Lower leg skin (tissue), 4 donors: ENCODE measurements around the gene KDM4B. TPM values are rescaled to one million over a fixed set of nuclear protein-coding genes. Genes with fewer than 3 reads are reported as not detected.

Experiments
- DNase-seq, 2 donors: peaks; one replicate each; pipeline ENCODE4 v3.0.0-alpha.2; 2019; ENCODE audit warnings: low spot score in 2 of 2
- H3K4me3 ChIP-seq: fragments of 200-600 bp; sonication (generic); 2 replicates; pipeline ENCODE4 v1.5.1; 2017; ENCODE audit warnings: mild to moderate bottlenecking, low read depth; ENCODE audit not compliant: poor library complexity, severe bottlenecking
- CTCF ChIP-seq, 3 donors: fragments of 450-650 bp; IDR thresholded peaks; one replicate each; pipeline ENCODE4 v1.5.1; 2016; ENCODE audit warnings: antibody characterized with exemption in 3 of 3, mild to moderate bottlenecking in 3 of 3, moderate library complexity in 2 of 3
- POLR2A ChIP-seq, 2 donors: fragments of 450-650 bp; IDR thresholded peaks; one replicate each; pipeline ENCODE4 v1.6.1; 2016 to 2017; ENCODE audit warnings: antibody characterized with exemption in 2 of 2, mild to moderate bottlenecking in 1 of 2, moderate library complexity in 1 of 2
- WGBS, 2 donors: methylation state at CpG; one replicate each; pipeline ENCODE4 v1.1.5; 2018; 5-methylcytosine and 5-hydroxymethylcytosine counted together
- intact Hi-C: fragments of 100-400 bp; cut with DNase I; formaldehyde crosslinking; loops from one replicate; pipeline ENCODE4 v1.15.0; 2023; ENCODE audit warnings: low total_unique reads
- total RNA-seq, 4 donors: library from RNA; depleted of rRNA; stranded (reverse); fragments of >200 nt; gene quantifications; one replicate each; pipeline ENCODE4 v1.1.0, GENCODE V29; 2016

KDM4B gene
- total RNA-seq, 4 donors from 2014 or later = 40.1 to 71.4 (median 51.3) TPM

DNA sequence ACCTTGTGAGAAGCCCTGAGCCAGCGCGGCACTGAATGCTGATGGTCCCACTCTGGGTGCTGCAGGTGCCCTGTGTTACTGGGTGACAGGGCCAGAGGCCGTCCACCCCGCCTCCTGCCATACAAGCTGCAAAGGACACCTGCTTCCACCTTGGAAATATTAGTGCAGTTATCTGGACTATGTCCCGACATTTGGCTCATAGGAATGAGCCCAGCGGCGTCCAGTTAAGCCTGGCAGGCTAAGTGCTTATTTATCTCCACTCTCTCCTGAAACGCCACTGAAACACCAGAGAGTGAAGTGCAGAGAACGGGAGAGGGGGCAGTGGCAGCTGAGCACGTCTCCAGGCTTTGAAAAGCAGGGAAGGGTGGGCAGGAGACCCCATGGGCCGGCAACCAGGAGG, 145.8 kb downstream of the KDM4B start:
- H3K4me3 ChIP-seq = no peak overlapping the region
- TF ChIP-seq CTCF (IDR thresholded peaks at IDR 0.05) (no peak), POLR2A (IDR thresholded peaks at IDR 0.05) (no peak)
- 87 to 89% methylated on average over 11 of the region's 11 CpGs for WGBS, 2 donors
- DNase-seq = no peak
- intact Hi-C loops = no loop called here

GRCh38 chr19:5115351-5115750, 146.4 kb downstream of the KDM4B start:
- intact Hi-C loops = no loop called here
- 89 to 95% methylated on average over 7 of the region's 7 CpGs for WGBS, 2 donors
- no peak for DNase-seq
- no peak overlapping the region for H3K4me3 ChIP-seq
- TF ChIP-seq CTCF (IDR thresholded peaks at IDR 0.05) (no peak), POLR2A (IDR thresholded peaks at IDR 0.05) (no peak)

DNA sequence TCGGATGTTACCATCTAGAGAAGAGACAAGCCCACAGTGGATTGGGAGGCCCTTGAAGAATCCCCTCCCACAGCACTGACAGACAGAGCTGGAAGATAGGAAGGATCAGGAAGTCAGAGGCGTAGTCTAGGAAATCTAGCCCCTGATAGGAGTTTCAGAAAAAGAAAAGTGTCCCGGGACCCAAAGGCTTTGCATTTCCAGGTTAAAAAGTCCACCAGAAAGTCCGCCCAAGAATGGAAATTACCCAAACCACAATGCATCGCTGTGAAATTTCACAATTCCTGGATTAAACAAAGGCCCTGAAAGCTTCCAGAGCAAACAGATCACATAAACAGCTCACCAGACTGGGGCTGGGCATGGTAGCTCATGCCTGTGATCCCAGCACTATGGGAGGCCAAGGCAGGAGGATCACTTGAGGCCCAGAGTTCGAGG, 146.9 kb downstream of the KDM4B start:
- TF ChIP-seq CTCF (IDR thresholded peaks at IDR 0.05) = no peak
- TF ChIP-seq POLR2A (IDR thresholded peaks at IDR 0.05) = no peak
- no peak overlapping the region for H3K4me3 ChIP-seq
- 89% methylated on average over 6 of the region's 6 CpGs for WGBS, 2 donors
- no peak for DNase-seq
- intact Hi-C loops = no loop called here

DNA sequence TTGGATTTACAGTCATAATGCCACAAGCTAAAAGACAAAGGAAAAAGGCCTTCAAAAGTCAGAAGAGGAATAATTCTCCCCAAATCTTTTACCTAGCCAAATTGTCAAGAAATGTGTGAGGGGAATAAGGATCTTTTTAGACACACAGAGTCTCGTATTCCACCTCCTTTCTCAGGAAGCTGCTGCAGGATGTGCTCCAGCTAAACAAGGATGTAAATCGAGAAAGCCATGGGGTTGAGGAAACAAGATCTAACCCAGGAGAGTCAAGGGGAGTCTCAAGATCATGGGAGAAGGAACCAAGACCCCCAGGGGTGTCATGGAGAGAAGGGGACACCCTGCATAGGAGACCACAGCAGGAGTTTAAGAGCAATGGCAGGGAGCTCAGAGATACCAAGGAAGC, 147.4 kb downstream of the KDM4B start:
- no peak for DNase-seq
- intact Hi-C loops = no loop called here
- no peak for TF ChIP-seq CTCF (IDR thresholded peaks at IDR 0.05)
- no peak for TF ChIP-seq POLR2A (IDR thresholded peaks at IDR 0.05)

DNA sequence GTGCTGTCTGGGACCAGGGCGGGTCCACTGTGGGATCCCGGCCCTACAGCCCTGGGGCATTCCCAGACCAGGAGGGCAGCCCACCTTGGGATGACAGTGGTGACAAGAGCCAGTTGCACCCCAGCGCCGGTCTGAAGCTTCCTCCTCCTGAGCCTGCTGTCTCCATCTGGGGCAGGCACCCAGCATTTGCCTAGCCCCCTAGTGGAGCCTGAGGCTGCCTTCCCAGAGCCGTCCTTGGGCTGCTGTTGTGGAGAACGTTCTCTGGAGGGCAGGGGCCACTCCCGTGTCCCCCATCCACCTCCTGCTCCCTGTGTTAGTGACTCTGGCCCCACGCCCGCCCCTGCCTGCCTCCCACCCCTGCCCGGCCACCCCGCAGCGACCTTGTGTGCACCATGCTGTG, 148.5 kb downstream of the KDM4B start:
- no peak overlapping the region for H3K4me3 ChIP-seq
- intact Hi-C loops = no loop called here
- 92 to 100% methylated on average over 2 to 12 of the region's 12 CpGs for WGBS, 2 donors

More for the DNA sequence above, 147.4 kb downstream of the KDM4B start:
- H3K4me3 ChIP-seq = no peak overlapping the region
- 92 to 99% methylated on average over 2 of the region's 2 CpGs for WGBS, 2 donors

More for the DNA sequence above, 148.5 kb downstream of the KDM4B start:
- no peak for DNase-seq
- TF ChIP-seq CTCF (IDR thresholded peaks at IDR 0.05) (no peak), POLR2A (IDR thresholded peaks at IDR 0.05) (no peak)
